DMS153 treated with DMSO at 0.1 percent for 48 hours (cell line): ENCODE results near the gene CLCN3.
A peak's percentile ranks its signal among the peaks of the same experiment; 100 is the strongest.
"Not testable (repeated sequence)": the region's sequence is repeated elsewhere in the genome, so short reads cannot be mapped to it uniquely, and the experiment has no call there.

ENCODE experiments used
- DNase-seq: peaks from one replicate; lab custom pipeline; 2025; ENCODE audit not compliant: unreplicated experiment; lab: John Stamatoyannopoulos, UW

CLCN3 gene

GRCh38 chr4:169690787-169691186 is 70.4 kb downstream of the CLCN3 start:
- DNase-seq = no peak

GRCh38 chr4:169698331-169698730 is 78.0 kb downstream of the CLCN3 start:
- no peak for DNase-seq

GRCh38 chr4:169707958-169708643 is 87.7 kb downstream of the CLCN3 start:
- no peak for DNase-seq

GRCh38 chr4:169715826-169716225 is 95.4 kb downstream of the CLCN3 start:
- DNase-seq = no peak

GRCh38 chr4:169716677-169717076 is 96.3 kb downstream of the CLCN3 start:
- DNase-seq = no peak

GRCh38 chr4:169720529-169720928 is 100.2 kb downstream of the CLCN3 start:
- no peak for DNase-seq

GRCh38 chr4:169723207-169723965 is 103.0 kb downstream of the CLCN3 start:
- no peak for DNase-seq

GRCh38 chr4:169724260-169724659 is 103.9 kb downstream of the CLCN3 start:
- no peak for DNase-seq

- DNase-seq = no peak
These were observed 107.2 kb downstream of the CLCN3 start for GRCh38 chr4:169727616-169728015.

GRCh38 chr4:169730564-169730963 is 110.2 kb downstream of the CLCN3 start:
- DNase-seq = no peak

GRCh38 chr4:169738604-169739003 is 118.2 kb downstream of the CLCN3 start:
- not testable (repeated sequence) for DNase-seq

- DNase-seq = no peak
These were observed 121.2 kb downstream of the CLCN3 start for GRCh38 chr4:169741569-169741968.

GRCh38 chr4:169744601-169745000 is 124.2 kb downstream of the CLCN3 start:
- no peak for DNase-seq

GRCh38 chr4:169745291-169745690 is 124.9 kb downstream of the CLCN3 start:
- DNase-seq = no peak

GRCh38 chr4:169756971-169757574 is 136.7 kb downstream of the CLCN3 start:
- DNase-seq = no peak

GRCh38 chr4:169757575-169758184 is 137.3 kb downstream of the CLCN3 start, which contains the start of gene HPF1:
Gene HPF1, minus strand, starts transcription at chr4:169757944. Its CDS starts 67 bp downstream, at chr4:169757877.
- DNase-seq = peak; percentile 93

GRCh38 chr4:169758401-169758962 is 138.1 kb downstream of the CLCN3 start:
- no peak for DNase-seq

- DNase-seq = no peak
These were observed 141.5 kb downstream of the CLCN3 start for GRCh38 chr4:169761846-169762245.

- DNase-seq = no peak
These were observed 145.5 kb downstream of the CLCN3 start for GRCh38 chr4:169765835-169766234.

GRCh38 chr4:169766741-169767140 is 146.4 kb downstream of the CLCN3 start:
- no peak for DNase-seq

- DNase-seq = no peak
These were observed 148.0 kb downstream of the CLCN3 start for GRCh38 chr4:169768385-169768784.
